NOMO-1 (cell line): ENCODE measurements around the gene KISS1.

Experiments used
- DNase-seq, 2 experiments: peaks; one replicate each; lab custom pipeline; 2025; ENCODE audit not compliant: unreplicated experiment in 2 of 2; lab: John Stamatoyannopoulos, UW

Gene KISS1

DNA sequence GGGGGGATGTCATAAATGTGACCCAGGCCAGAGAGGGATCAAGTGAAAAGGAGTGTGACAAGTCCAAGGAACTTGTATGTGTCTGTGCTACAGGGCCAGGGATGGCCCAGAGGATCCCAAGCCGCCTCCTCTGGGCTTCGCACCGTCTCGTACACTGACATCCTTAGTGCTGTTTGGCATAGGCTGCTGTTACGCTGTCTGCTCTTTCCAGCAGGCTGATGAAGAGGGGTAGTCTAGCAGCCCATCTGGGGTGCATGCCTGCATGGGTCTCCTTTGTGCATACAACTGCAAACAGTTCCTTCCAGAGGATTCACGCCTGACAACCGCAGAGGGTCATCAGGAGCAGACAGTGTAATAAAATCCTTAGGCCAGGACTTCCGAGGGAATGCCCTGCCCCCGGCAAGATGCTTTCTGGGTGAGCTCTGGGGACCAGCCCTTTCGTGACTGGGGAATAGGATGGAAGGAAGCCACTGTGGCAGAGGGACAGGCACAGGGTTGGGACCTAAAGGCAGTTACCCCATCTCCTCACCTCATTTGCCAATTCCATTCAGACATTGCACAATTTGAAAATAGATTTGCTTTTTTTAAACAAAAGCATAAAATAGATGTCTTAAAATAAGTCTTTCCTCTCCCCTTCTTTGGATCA is 23.8 kb upstream of the KISS1 start:
- no peak for DNase-seq

DNA sequence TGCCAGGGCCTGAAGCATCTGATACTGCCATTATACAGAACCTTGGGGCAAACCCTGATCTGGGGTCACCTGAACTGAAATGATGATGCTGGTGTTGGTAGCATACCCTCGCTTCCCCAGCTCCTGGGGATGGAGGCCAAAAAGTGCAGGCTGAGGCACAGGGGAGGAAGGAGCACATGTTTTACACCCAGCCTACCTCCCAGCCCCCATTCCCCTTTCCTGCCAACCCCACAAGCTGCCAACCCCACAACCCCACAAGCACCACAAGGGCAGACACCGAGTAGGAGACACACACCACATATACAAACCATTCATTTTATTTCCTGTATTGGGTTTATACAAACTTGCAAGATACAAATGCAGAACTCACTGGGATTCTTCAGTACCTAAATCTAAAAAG is 22.3 kb upstream of the KISS1 start:
- no peak for DNase-seq

DNA sequence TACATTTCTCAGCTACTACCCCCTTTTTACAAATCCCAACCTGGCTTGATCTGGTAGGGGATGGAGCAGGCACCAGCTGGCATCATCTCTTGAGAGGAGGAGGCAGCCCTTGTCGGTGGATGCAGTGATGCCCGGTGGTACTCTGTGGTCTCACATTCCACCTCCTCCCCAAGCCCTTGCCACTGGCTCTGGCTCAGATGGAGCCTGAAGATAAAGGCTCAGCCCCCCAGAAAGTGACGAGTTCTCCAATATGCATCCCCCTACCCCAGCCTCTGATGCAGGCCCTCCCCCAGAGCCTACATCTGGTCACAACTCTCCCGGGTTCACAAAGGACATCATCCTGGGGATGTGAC is 21.3 kb upstream of the KISS1 start:
- DNase-seq, result no peak

DNA sequence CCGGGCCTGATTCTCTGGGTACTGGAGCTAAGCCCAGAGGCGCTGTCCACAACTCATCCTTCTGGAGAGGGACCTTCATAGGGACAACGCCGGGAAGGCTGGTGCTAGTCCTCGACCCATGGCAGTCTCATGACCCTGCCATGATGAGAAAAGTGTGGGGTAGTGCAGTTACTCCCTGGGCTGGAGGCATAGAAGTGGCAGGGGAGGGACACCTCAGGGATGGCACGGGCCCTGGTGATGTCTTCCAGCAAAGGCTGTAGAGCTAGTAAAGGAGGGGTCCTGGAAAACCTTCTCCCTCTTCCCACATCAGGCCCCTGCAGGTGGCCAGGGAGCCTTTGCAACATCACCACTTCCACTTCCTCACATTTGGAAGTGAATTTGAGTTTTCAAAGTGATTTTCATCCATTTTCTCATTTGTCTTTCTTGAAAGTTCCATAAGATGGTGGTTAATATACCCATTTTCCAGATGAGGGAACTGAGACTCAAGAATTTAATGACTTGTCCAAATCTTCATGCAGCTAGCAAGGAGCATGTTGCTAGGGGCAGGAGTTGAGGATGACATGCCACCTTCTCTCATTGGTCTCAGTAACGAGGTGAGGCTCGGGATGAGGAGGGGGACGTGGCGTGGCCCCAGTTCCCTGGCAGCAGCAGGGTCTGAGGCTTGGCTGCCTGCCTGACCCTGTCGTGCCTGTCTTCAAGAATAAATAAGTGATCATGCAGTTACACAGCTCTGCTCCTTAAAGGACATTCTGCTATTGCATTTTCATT is 20.8 kb upstream of the KISS1 start:
- DNase-seq, result no peak

DNA sequence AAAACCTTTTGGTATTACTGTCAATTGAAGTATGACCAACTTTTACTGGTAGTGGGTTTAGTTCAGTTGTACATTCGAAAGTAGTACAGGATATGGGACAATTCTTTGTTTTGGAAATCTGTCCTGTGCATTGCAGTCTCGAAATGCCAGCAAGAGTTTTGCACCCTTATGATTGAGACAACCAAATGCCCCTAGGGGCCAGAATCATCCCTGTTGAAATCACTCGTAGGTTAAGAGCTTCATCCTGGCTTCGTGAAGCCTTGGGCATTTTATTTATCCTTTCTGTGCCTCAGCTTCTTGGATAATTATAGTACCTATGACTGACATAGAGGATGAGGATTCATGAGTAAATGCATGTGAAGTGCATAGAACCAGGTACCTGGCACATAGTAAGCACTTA is 19.9 kb upstream of the KISS1 start:
- DNase-seq, result no peak

DNA sequence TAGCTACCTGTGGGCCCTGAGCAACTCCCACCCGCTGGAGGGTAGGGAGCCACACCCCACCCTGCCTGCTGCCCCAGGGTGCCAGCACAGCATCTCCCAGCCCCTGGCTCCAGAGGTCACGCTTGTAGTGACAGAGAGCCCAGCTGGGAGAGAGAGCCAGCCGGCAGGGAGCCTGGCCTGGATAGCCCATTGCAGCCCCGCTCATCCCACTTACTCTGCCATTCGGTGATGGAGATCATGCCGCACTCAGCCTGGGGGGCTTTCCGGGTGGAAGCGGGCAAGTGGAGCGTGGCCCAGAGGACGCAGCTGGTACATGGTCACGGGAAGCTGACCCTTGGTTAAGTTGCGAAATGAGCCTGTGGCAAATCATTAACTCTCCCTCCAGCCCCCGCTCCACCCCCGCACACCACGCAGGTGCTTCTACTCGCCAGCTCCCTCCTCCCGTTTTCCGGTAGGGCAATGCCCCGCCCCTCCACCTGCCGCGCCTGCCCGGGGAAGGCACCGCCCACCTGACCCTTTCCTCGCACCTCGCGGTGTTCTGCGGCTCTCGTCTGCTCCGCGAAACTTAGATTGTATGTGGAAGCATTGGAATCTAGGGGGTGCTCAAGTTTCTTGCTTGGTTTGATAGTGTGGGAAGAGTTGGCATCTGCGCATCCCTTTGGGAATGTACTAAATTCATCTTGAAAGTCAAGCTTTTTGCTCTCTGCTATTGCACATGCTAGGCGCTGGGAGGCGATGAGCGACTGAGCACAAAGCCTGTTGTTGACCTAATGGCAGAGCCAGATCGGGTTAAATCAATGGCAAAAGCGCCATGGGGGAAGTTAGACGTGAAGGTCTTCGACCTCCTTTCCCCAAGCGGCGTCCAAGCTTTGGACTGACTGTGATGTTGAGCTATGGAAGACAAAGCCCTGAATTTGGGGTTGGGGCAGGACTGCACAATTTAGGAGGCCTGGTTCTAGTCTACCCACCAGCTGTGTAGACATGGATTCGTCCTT is 17.7 kb upstream of the KISS1 start, which contains the start of gene GOLT1A:
GOLT1A (minus strand) TSS at position 321 of the 995 bp plus-strand sequence; CDS start at position 239, 82 bp downstream.
- DNase-seq, result peak; percentile 35 to 39

DNA sequence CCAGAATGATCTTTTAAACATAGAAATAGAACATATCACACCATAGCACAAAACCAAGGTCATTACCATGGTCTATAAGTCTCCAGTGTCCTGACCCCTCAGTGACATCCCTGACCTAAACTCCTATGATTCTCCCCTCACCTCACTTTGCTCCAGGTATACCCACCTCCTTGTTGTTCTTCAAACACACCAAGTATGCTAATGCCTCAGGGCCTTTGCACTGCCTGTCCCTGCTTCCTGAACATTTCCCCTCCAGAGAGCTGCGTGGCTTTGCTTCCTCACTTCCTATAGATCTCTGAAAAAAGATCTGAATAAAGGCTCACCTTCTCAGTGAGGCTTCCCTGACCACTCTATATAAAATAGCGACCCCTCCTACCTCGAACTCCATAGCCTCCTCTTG is 16.4 kb upstream of the KISS1 start:
- DNase-seq, result no peak

DNA sequence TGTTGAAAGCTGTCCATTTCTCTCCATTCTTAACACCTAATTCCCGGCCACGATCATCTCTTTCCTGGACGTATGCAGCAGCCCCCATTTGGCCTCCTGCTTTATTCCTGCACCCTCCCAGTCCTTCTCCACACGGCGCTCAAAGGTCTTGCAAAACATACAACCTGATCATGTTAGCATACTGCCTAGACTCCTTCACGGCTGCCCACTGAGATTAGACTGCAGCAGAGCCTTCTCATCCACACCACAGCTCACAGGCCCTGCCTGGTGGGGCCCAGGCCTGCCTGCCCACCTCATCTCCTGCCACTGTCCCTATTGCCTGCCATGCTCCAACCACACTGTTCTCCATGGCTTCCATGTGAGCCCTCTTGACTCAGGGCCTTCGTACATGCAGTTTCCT is 14.8 kb upstream of the KISS1 start:
- no peak for DNase-seq

DNA sequence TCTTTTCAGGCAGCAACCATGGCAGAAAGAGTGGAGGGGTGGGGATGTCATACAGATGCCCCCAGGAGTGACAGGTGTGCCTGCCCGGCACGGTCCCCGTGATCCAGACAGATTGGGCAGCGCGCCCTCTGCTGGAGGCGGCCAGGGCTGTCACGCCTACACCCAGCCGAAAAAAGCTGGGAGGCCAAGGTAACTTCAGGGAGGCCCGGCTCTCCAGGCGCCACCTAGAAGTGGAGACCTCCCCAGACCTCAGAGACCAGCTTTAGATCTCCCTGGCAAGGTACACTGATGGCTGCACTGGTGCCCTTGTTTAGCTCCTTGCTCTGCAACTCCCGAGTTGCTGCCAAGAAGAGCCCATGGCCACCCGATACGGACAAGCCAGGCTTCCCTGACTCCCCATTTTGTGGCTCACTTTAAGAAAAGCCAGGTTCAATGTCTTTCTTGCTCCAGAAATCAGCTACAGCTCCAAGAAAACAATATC is 10.9 kb upstream of the KISS1 start:
- peak; percentile 28 to 34 for DNase-seq

DNA sequence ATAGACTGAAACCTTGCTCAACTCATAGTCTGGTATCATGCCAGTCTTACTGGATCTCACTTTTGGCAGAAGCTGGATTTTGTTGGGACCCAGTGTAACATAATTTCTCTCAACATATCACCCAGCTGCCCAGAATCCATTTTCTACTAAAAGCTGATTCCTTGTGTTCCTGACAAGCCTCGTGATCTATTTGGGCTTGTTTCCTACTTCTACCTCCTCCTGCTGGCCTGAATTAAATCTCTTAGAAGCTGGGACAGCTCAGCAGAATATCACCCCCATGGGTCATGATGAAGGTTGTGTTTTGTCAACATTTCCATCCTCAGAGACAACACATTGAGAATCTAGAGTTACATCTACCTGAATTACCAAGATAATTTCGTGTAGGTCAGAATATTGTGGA is 9.8 kb upstream of the KISS1 start:
- no peak for DNase-seq

DNA sequence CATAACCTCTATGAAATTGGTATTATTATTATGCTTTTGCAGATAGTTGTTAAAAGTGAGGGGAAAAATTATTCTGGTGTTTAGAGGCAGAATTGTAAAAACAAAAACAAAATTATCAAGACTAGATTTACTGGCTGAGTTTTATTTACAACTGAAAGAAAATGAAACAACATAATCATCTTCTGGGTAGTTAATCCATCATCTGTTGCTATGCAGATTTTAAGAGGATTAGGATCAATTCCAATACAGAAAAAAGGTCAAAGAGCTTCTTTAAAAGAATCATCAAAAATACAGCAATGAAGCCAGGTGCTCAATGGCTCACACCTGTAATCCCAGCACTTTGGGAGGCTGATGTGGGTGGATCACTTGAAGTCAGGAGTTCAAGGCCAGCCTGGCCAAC is 9.2 kb upstream of the KISS1 start:
- no peak for DNase-seq

DNA sequence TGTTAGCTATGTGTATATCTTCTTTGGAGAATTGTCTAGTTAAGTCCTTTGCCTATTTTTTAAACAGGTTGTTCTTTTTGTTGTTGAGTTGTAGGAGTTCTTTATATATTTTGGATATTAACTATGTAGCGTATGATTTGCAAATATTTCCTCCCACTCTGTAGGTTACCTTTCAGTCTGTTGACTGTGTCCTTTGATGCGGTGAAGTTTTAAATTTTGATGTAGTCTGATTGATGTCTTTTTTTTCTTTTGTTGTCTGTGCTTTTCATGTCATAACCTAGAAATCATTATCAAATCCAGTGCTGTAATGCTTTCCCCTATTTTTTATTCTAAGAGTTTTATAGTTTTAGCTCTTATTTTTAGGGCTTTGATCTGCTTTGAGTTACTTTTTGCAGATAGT is 8.7 kb upstream of the KISS1 start:
- DNase-seq, result no peak

DNA sequence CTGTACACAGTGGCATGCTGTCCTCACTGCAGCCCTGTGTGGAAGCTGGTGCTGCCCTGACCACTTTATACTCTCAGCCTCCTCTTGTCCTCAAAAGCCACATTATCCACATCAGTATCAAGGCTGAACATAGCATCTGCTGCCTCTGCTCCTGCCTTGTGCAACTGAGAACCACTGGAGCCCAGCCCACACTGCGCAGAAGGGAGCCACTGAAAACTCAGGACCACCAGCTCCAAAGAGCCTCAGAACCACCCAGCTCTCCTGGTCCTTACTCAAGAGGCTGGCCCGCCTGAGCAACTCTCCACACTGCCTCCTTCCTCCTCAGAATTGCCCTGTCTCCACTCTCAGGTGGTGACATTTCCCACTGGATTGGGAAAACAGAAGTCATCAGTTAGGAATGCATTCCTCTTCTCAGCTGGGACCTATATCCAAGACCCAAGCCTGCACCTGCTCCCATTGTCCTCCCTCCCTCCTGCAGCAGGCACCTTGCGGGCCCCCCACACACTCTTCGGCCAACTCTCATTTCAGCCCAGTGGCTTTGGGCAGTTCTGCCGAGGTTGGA is 7.0 kb upstream of the KISS1 start:
- no peak for DNase-seq

DNA sequence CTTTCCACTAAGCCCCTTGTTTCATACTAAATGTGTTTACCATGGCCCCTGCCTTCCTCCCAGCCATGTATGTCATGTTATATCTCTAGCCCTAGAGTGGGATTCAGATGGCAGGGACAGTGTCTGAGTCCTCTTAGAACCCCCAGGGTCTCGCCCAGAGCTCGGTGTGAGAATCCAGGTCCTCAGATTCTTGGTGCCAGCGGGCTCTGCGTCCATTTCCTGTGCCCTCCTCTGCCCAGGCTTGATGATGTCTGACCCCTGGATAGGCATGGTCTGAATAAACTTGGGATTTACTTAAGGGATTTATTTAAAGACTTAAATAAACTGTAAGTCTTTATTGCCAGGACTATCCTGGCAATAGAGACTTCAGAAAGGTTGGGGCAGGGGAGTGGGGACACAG is 6.2 kb upstream of the KISS1 start:
- DNase-seq, result no peak

DNA sequence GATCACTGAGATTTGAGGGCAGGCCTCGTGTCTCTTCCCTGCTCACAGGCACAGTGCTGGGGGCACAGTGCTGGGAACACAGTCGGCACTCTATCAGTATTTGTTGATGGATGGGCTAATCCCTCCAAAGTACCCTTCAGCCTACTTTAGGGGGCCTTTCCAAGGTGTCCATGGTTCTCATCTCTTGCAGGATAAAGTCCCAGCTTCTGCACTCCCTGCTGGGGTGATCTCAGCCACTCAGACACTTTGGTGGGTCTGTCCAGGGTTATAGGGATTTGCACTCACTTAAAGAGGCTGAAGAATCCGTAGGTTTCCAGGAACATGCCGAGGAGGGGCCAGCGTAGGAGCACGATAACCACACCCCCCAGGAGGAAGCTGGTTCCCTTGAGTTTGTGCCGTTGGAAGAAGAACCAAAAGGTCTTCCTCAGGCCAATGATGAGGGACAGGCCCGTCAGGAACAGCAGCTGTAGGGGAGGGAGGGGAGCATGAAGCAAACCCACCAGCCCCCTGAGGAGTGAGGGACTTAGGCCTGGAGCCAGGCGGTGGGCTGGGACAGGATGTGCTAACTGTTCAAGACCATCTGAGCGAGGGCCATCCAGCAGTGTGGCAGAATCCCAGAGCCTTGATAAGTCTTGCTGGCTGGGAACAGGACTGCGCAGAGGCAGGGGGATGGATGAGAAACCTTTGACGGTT is 5.2 kb upstream of the KISS1 start:
- no peak for DNase-seq

DNA sequence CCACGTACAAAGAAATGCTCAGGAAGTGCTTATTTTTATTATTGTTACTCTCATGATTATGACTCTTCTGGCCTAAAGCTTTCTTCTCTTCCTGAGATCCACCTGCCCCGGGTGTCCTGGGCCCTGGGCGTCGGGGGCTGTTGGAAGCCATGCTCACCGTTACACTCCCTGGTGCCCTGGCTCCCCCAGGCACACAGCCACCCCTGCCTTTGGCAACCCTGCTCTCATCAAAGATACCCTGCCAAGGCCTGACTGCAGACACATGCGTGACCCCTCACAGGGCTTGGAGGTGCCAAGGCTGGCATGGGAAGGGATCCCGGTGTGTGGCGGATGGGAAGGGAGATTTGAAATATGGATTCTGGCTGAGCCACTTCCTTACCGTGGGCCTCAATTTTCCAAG is 3.3 kb upstream of the KISS1 start:
- DNase-seq, result no peak

DNA sequence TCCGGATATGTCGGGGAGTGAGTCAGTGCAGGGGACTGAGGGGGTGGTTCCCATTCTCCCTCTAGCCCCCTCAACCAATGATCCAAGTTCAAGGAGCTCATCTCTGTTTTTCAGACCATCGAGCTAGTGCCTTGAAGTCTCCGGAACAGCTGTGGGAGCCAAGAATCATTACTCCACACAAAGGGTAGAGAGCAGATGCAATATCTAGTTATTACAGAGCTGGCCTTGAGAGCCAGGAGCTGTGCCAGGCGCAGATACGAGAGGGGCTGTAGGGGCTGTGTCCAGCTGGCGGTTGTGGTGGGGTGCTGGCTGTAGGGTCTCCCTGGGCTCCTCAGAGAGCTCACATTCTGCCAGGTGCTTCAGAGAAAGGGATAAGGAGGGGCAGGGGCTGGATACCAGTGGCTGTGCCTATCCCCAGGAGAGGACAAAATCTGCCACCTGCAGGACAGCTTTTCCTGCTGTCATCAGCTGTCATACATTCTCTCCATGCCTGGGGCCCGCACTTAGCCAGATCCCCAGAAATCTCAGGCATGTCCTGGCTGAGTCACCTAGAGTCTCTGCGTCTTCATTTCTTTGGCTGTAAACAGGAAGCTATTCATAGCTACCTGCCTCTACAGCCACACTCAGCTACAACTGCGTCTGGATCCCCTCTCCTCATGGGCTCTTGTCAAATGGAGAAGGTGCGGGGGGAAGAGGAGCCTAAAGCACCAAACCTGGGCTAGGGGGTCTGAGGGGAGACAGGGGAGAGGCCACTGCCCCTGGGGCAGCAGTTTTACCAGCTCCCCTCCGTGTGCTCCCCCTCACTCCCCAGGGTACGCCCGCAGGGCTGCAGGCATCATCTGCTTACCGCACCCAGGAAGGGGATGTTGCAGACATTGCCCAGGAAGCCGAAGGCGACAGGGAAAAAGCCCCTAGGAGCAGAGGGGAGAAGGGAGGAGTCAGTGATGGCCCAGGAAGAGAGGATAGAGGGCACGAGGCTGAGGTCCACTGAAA is 2.4 kb upstream of the KISS1 start:
- DNase-seq, result no peak

DNA sequence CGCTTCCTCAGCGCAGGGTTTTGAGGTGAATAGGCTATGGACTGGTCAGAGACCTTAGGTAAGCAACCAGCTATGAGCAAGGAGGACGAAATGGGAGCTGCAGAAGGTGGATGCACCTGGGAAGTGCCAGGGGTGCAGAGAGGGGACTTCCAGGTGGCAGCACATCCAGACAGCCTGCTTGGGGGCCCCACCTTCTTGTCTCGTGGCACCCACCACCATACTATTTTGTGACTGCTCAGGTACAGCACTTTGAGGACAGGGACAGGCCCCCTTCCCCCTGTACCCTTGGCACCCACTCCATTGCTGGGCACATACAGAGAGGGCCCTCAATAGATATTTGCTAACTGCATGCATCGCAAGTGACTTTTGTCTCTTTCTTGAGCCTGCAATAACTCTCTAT is 777 bp upstream of the KISS1 start:
- no peak for DNase-seq

DNA sequence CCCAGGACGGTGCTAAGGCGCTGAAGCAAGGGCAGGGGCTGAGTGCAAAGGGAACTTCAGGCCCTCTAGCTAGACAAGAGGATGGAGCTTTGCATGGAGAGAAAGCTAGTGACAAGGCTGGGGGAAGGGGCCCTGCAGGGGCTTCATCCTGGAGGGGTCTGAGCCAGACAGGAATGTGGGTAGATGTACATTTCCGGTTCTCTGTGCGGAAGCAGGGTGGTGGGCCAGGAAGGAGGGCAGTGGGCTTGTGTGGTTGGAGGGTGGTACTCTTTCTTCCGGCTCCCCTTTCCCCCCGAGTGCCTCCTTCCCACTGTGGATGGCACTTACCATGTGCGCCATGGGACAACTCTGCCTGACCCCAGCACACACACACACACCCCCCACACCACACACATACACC is 1.5 kb downstream of the KISS1 start:
- DNase-seq, result no peak
